Muscle of leg (tissue), 11 donors: ENCODE measurements around the gene TADA3. TPM values are rescaled to one million over a fixed set of nuclear protein-coding genes. Genes with fewer than 3 reads are reported as not detected.

Source experiments
- DNase-seq: peaks from one replicate; pipeline ENCODE4 v3.0.0; 2013
- H3K27ac ChIP-seq: one replicate; pipeline ENCODE4 v1.5.1; 2013; ENCODE audit warnings: mild to moderate bottlenecking, low read length, control low read depth
- H3K27me3 ChIP-seq: one replicate; pipeline ENCODE4 v1.6.1; 2013; ENCODE audit warnings: low read length; ENCODE audit not compliant: control insufficient read depth, insufficient read depth
- H3K36me3 ChIP-seq: one replicate; pipeline ENCODE4 v1.6.1; 2013; ENCODE audit warnings: low read length; ENCODE audit not compliant: control insufficient read depth, insufficient read depth
- H3K4me1 ChIP-seq: one replicate; pipeline ENCODE4 v1.6.1; 2013; ENCODE audit warnings: low read length; ENCODE audit not compliant: control insufficient read depth, insufficient read depth
- H3K4me3 ChIP-seq: one replicate; pipeline ENCODE4 v1.5.1; 2013; ENCODE audit warnings: low read length, control low read depth
- H3K9me3 ChIP-seq: replicated peaks from 2 replicates; pipeline ENCODE4 v1.6.1; 2013; ENCODE audit warnings: low read depth, low read length; ENCODE audit not compliant: control insufficient read depth
- WGBS: methylation state at CpG from one replicate; pipeline ENCODE4 v1.1.5; 2013; ENCODE audit warnings: missing lambda C conversion rate; ENCODE audit not compliant: insufficient coverage; 5-methylcytosine and 5-hydroxymethylcytosine counted together
- polyA plus RNA-seq, 8 donors: library from polyadenylated mRNA; unstranded; fragments of 120-200 nt; gene quantifications; one replicate each; pipeline versions ENCODE4 v1.2.1 to v1.2.3, GENCODE V29; 2013; ENCODE audit warnings: inconsistent platforms in 1 of 8, low replicate concordance in 1 of 8; ENCODE audit not compliant: insufficient read length in 8 of 8, insufficient read depth in 1 of 8
- total RNA-seq: library from RNA; stranded (reverse); fragments of 120-200 nt; gene quantifications from one replicate; pipeline ENCODE4 v1.2.4, GENCODE V29; 2013

Gene TADA3
- total and polyA plus RNA-seq, 9 donors = 41.3 to 64.2 (median 58.9) TPM

GRCh38 chr3:9732080-9732739, 60.1 kb downstream of the TADA3 start:
- WGBS = 1% methylated on average over 38 of the region's 41 CpGs
- Histone ChIP-seq H3K4me1 (peaks cover 19% of the 10 kb centered on the region), H3K27ac (peak overlapping the region; percentile 94), H3K36me3 (peaks cover 29% of the 10 kb centered on the region), H3K9me3 (no peaks in the 10 kb centered on the region), H3K4me3 (peak overlapping the region; percentile 77), H3K27me3 (no peaks in the 10 kb centered on the region)
- DNase-seq = no peak

- no peaks in the 10 kb centered on the region for H3K27me3 ChIP-seq
- under 1% methylated on average over 76 of the region's 88 CpGs for WGBS
- H3K27ac ChIP-seq = peak within 1 kb of the TSS; percentile 94
- DNase-seq = peak; percentile 100
- peak within 1 kb of the TSS; percentile 77 for H3K4me3 ChIP-seq
- peaks cover 19% of the 10 kb centered on the region for H3K4me1 ChIP-seq
- no peaks in the 10 kb centered on the region for H3K9me3 ChIP-seq
- peaks cover 22% of the 10 kb centered on the region for H3K36me3 ChIP-seq
These were observed 60.8 kb downstream of the TADA3 start, which contains the start of gene BRPF1 for GRCh38 chr3:9731206-9732079. TSS of gene BRPF1 (plus strand) at chr3:9731735. CDS start at chr3:9734141, 2,406 bp downstream.

- Histone ChIP-seq H3K4me1 (peaks cover 19% of the 10 kb centered on the region), H3K36me3 (peaks cover 17% of the 10 kb centered on the region), H3K27me3 (no peaks in the 10 kb centered on the region), H3K27ac (peak overlapping the region; percentile 90), H3K9me3 (no peaks in the 10 kb centered on the region), H3K4me3 (peak overlapping the region; percentile 77)
- DNase-seq = no peak
- 4% methylated on average over 16 of the region's 17 CpGs for WGBS
These were observed 61.5 kb downstream of the TADA3 start for GRCh38 chr3:9730657-9731205.

Other genes starting within 250 kb of the TADA3 start
- under 0.01 TPM for gene LHFPL4, start 238.7 kb downstream of the TADA3 start, total RNA-seq
- gene LHFPL4, start 238.7 kb downstream of the TADA3 start, polyA plus RNA-seq = under 1 TPM in 4 of 8 donors, not detected in 4; 0.03 to 0.19 (median 0.09) TPM
- 20.3 TPM for gene MTMR14, start 143.0 kb downstream of the TADA3 start, total RNA-seq
- gene MTMR14, start 143.0 kb downstream of the TADA3 start, polyA plus RNA-seq = 10 to 100 TPM; 16.5 to 21.0 (median 18.9) TPM
- 0.09 TPM for gene CPNE9, start 88.6 kb downstream of the TADA3 start, total RNA-seq
- gene CPNE9, start 88.6 kb downstream of the TADA3 start, polyA plus RNA-seq = under 1 TPM in 2 of 8 donors, not detected in 6; 0.06 to 0.14 TPM
- gene BRPF1, start 60.7 kb downstream of the TADA3 start, total RNA-seq = 11.8 TPM
- 10 to 100 TPM; 11.6 to 17.1 (median 13.9) TPM for gene BRPF1, start 60.7 kb downstream of the TADA3 start, polyA plus RNA-seq
- gene OGG1, start 42.5 kb downstream of the TADA3 start, total RNA-seq = 21.4 TPM
- gene OGG1, start 42.5 kb downstream of the TADA3 start, polyA plus RNA-seq = 10 to 100 TPM; 24.0 to 38.6 (median 30.0) TPM
- gene CAMK1, start 22.5 kb downstream of the TADA3 start, total RNA-seq = 19.8 TPM
- 10 to 100 TPM; 12.3 to 22.0 (median 16.6) TPM for gene CAMK1, start 22.5 kb downstream of the TADA3 start, polyA plus RNA-seq
- gene ARPC4, start 609 bp upstream of the TADA3 start, total RNA-seq = 88.8 TPM
- gene ARPC4, start 609 bp upstream of the TADA3 start, polyA plus RNA-seq = 100 to 1,000 TPM in 2 of 8 donors, 10 to 100 TPM in 6; 74.9 to 107 (median 87.7) TPM
- 21.4 TPM for gene TTLL3, start 17.8 kb upstream of the TADA3 start, total RNA-seq
- gene TTLL3, start 17.8 kb upstream of the TADA3 start, polyA plus RNA-seq = 10 to 100 TPM; 12.6 to 35.7 (median 27.1) TPM
- gene RPUSD3, start 51.5 kb upstream of the TADA3 start, total RNA-seq = 23.9 TPM
- 10 to 100 TPM; 18.6 to 32.7 (median 25.6) TPM for gene RPUSD3, start 51.5 kb upstream of the TADA3 start, polyA plus RNA-seq
- gene CIDEC, start 87.8 kb upstream of the TADA3 start, total RNA-seq = 0.13 TPM
- gene CIDEC, start 87.8 kb upstream of the TADA3 start, polyA plus RNA-seq = 1 to 10 TPM in 2 of 8 donors, under 1 TPM in 6; 0.16 to 4.1 (median 0.36) TPM
- gene JAGN1, start 98.1 kb upstream of the TADA3 start, total RNA-seq = 19.7 TPM
- 10 to 100 TPM; 25.0 to 33.3 (median 30.6) TPM for gene JAGN1, start 98.1 kb upstream of the TADA3 start, polyA plus RNA-seq
- 1.0 TPM for gene IL17RE, start 110.4 kb upstream of the TADA3 start, total RNA-seq
- gene IL17RE, start 110.4 kb upstream of the TADA3 start, polyA plus RNA-seq = 1 to 10 TPM; 1.2 to 6.5 (median 3.1) TPM
- 17.3 TPM for gene IL17RC, start 124.6 kb upstream of the TADA3 start, total RNA-seq
- gene IL17RC, start 124.6 kb upstream of the TADA3 start, polyA plus RNA-seq = 10 to 100 TPM; 18.7 to 26.9 (median 21.4) TPM
- 42.4 TPM for gene CRELD1, start 141.4 kb upstream of the TADA3 start, total RNA-seq
- gene CRELD1, start 141.4 kb upstream of the TADA3 start, polyA plus RNA-seq = 10 to 100 TPM; 22.5 to 41.4 (median 29.9) TPM
- 0.75 TPM for gene PRRT3, start 159.9 kb upstream of the TADA3 start, total RNA-seq
- 1 to 10 TPM; 1.2 to 2.5 (median 1.9) TPM for gene PRRT3, start 159.9 kb upstream of the TADA3 start, polyA plus RNA-seq
- 34.7 TPM for gene EMC3, start 194.4 kb upstream of the TADA3 start, total RNA-seq
- gene EMC3, start 194.4 kb upstream of the TADA3 start, polyA plus RNA-seq = 10 to 100 TPM; 37.4 to 45.7 (median 40.7) TPM
- gene FANCD2, start 234.0 kb upstream of the TADA3 start, total RNA-seq = 8.2 TPM
- 10 to 100 TPM in 4 of 8 donors, 1 to 10 TPM in 4; 6.5 to 11.5 (median 9.9) TPM for gene FANCD2, start 234.0 kb upstream of the TADA3 start, polyA plus RNA-seq